ENCODE data around the gene ABO.
"Not testable (repeated sequence)": the region's sequence is repeated elsewhere in the genome, so short reads cannot be mapped to it uniquely, and the experiment has no call there.

The ABO gene

GRCh38 chr9:133239533-133240090 lies 35.4 kb downstream of the ABO start:
- no peak for DNase-seq

GRCh38 chr9:133238851-133239532 lies 36.0 kb downstream of the ABO start:
- no peak for DNase-seq

- no peak for DNase-seq
Measured at GRCh38 chr9:133238272-133238850, 36.6 kb downstream of the ABO start.

- no peak for DNase-seq
Measured at GRCh38 chr9:133237035-133237731, 37.8 kb downstream of the ABO start.

- DNase-seq: not testable (repeated sequence)
Measured at GRCh38 chr9:133236291-133237034, 38.5 kb downstream of the ABO start.

GRCh38 chr9:133235549-133236222 lies 39.3 kb downstream of the ABO start:
- no peak for DNase-seq

GRCh38 chr9:133234577-133235322 lies 40.3 kb downstream of the ABO start:
- no peak for DNase-seq

- DNase-seq: no peak
Measured at GRCh38 chr9:133233681-133234432, 41.1 kb downstream of the ABO start.

- DNase-seq: not testable (repeated sequence)
Measured at GRCh38 chr9:133231934-133232568, 43.0 kb downstream of the ABO start.

GRCh38 chr9:133230514-133230913 lies 44.5 kb downstream of the ABO start:
- DNase-seq: not testable (repeated sequence)

GRCh38 chr9:133230093-133230492 lies 44.9 kb downstream of the ABO start:
- no peak for DNase-seq

GRCh38 chr9:133228474-133229193 lies 46.4 kb downstream of the ABO start:
- DNase-seq: not testable (repeated sequence)

- not testable (repeated sequence) for DNase-seq
Measured at GRCh38 chr9:133227996-133228395, 47.0 kb downstream of the ABO start.

- no peak for DNase-seq
Measured at GRCh38 chr9:133227242-133227860, 47.6 kb downstream of the ABO start.

GRCh38 chr9:133226219-133227171 lies 48.5 kb downstream of the ABO start:
- no peak for DNase-seq

- no peak for DNase-seq
Measured at GRCh38 chr9:133225171-133226011, 49.6 kb downstream of the ABO start.

GRCh38 chr9:133224762-133225161 lies 50.2 kb downstream of the ABO start:
- DNase-seq: no peak

Data from NCI-H1092 (cell line).